T-helper 17 cell (primary cell): ENCODE measurements around the gene ZNF581. TPM values are rescaled to one million over a fixed set of nuclear protein-coding genes. Genes with fewer than 3 reads are reported as not detected.

Experiments
- ATAC-seq: fragments of 150-1000 bp; cut with Tn5 transposase; 2 replicates; pipeline ENCODE4 v1.10.0; 2021; ENCODE audit warnings: mild to moderate bottlenecking, moderate library complexity
- DNase-seq, 3 donors: peaks; one replicate each; pipeline versions ENCODE4 v3.0.0 to v3.0.0-alpha.2; 2020 to 2021
- H3K9me3 ChIP-seq: one replicate; pipeline ENCODE4 v1.7.0; 2013; ENCODE audit warnings: low read length, mild to moderate bottlenecking; ENCODE audit not compliant: control insufficient read depth, poor library complexity, severe bottlenecking
- H3K27ac Mint-ChIP-seq: one replicate; pipeline ENCODE4 v1.8.0; 2022; ENCODE audit warnings: mild to moderate bottlenecking, moderate library complexity, mixed read lengths
- H3K27me3 Mint-ChIP-seq: one replicate; pipeline ENCODE4 v1.8.0; 2022; ENCODE audit warnings: mixed read lengths
- H3K36me3 Mint-ChIP-seq: one replicate; pipeline ENCODE4 v1.8.0; 2022; ENCODE audit warnings: low read depth, mixed read lengths
- H3K4me1 Mint-ChIP-seq: one replicate; pipeline ENCODE4 v1.8.0; 2022; ENCODE audit warnings: mild to moderate bottlenecking, mixed read lengths
- H3K4me3 Mint-ChIP-seq: one replicate; pipeline ENCODE4 v1.8.0; 2022; ENCODE audit warnings: mild to moderate bottlenecking, moderate library complexity, mixed read lengths
- total RNA-seq, 4 donors: library from RNA in 2 of 4; stranded (reverse) in 2 of 4; gene quantifications; one replicate each; pipeline ENCODE4 v1.2.3 and lab custom pipeline; 2022 to 2026

ZNF581 gene
- total RNA-seq, 2 donors from 2014 or later: 24.7 to 26.3 TPM

DNA sequence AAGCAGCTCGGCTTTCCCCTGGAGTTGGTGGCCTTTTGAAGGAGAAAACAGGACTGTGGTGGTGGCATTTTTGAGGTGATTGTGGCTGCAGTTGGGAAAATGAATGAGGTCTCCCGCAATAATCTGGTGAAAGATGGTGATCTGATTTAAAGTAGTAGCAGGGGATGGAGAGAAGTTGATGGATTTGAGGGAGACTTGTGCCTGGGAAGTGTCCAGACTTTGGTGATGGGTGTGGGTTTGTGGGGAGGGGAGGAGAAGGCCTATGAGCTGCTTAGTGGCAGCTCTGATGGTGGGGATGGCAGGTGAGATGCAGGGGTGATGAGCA is 27.6 kb downstream of the ZNF581 start:
- DNase-seq (no peak), ATAC-seq (no peak)
- H3K9me3 ChIP-seq: no peaks in the 10 kb centered on the region
- Mint-ChIP-seq H3K4me1 (peaks cover 37% of the 10 kb centered on the region), H3K27ac (peak overlapping the region; percentile 71), H3K36me3 (peaks cover 3% of the 10 kb centered on the region), H3K4me3 (no peak overlapping the region), H3K27me3 (no peaks in the 10 kb centered on the region)

GRCh38 chr19:55672418-55672817 is 29.0 kb downstream of the ZNF581 start:
- no peaks in the 10 kb centered on the region for H3K27me3 Mint-ChIP-seq
- H3K4me1 Mint-ChIP-seq: peaks cover 40% of the 10 kb centered on the region
- H3K27ac Mint-ChIP-seq: peak overlapping the region; percentile 99
- no peak for ATAC-seq
- DNase-seq: no peak
- H3K9me3 ChIP-seq: no peaks in the 10 kb centered on the region
- H3K36me3 Mint-ChIP-seq: peaks cover 3% of the 10 kb centered on the region
- no peak overlapping the region for H3K4me3 Mint-ChIP-seq

DNA sequence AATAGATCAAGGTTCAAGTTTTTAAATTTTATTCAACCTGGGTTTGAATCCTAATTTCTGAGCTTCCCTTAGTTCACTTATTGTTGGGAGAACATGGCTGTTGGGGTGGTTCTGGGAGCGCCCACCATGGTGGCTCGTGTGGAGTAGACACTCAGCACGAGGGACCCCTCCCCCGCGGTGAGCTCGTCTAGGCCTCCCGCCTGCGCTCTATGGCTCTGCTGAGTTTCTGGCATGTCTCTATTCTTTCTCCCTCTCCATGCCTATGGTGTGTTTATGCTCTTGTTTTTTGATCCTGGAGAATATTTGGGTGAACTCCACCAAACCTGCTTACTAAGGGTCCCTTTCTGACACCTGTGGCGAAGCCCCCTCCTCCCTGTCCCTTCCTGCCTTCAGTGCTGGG is 30.0 kb downstream of the ZNF581 start:
- H3K4me1 Mint-ChIP-seq: peaks cover 43% of the 10 kb centered on the region
- H3K27ac Mint-ChIP-seq: peak overlapping the region; percentile 99
- no peak for ATAC-seq
- H3K36me3 Mint-ChIP-seq: peaks cover 6% of the 10 kb centered on the region
- no peaks in the 10 kb centered on the region for H3K27me3 Mint-ChIP-seq
- no peaks in the 10 kb centered on the region for H3K9me3 ChIP-seq
- no peak for DNase-seq
- peak overlapping the region; percentile 28 for H3K4me3 Mint-ChIP-seq

DNA sequence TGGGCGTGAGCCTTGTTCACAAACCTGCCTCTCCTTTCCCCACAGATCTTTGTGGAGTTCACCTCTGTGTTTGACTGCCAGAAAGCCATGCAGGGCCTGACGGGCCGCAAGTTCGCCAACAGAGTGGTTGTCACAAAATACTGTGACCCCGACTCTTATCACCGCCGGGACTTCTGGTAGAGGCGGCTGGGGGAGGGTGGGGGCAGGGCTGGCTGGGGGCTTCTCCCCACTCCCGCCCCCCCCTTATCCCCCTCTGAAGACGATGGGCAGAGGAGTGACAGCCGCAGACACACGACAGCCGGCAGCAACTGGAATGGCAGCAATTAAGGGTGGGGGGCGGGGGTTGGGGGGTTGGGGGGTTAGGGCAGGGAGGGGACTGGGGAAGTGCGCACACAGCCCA is 30.4 kb downstream of the ZNF581 start:
- DNase-seq (no peak), ATAC-seq (no peak)
- H3K27ac Mint-ChIP-seq: peak overlapping the region; percentile 99
- H3K9me3 ChIP-seq: no peaks in the 10 kb centered on the region
- H3K4me1 Mint-ChIP-seq: peaks cover 47% of the 10 kb centered on the region
- no peaks in the 10 kb centered on the region for H3K27me3 Mint-ChIP-seq
- H3K36me3 Mint-ChIP-seq: peaks cover 7% of the 10 kb centered on the region
- H3K4me3 Mint-ChIP-seq: peak overlapping the region; percentile 100

DNA sequence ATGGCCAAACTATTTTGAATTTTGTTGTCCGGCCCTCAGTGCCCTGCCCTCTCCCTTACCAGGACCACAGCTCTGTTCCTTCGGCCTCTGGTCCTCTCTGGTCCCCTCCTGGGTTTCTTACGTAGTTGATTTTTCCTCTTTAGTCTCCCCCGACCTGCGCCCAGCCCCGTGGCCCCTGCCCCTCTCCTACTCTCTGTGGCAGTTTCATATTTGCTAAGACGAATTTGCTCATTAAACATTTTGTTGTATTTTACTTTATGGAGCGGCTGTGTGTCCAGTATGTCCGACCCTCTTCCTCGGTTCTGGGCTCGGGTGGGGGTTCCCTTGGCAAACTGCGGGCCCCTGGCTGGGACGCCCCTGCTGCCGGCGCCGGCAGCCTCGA is 31.0 kb downstream of the ZNF581 start:
- Mint-ChIP-seq H3K4me3 (peak overlapping the region; percentile 100), H3K36me3 (peaks cover 7% of the 10 kb centered on the region), H3K27me3 (no peaks in the 10 kb centered on the region), H3K4me1 (peaks cover 46% of the 10 kb centered on the region), H3K27ac (peak overlapping the region; percentile 99)
- DNase-seq: no peak
- ATAC-seq: no peak
- no peaks in the 10 kb centered on the region for H3K9me3 ChIP-seq

DNA sequence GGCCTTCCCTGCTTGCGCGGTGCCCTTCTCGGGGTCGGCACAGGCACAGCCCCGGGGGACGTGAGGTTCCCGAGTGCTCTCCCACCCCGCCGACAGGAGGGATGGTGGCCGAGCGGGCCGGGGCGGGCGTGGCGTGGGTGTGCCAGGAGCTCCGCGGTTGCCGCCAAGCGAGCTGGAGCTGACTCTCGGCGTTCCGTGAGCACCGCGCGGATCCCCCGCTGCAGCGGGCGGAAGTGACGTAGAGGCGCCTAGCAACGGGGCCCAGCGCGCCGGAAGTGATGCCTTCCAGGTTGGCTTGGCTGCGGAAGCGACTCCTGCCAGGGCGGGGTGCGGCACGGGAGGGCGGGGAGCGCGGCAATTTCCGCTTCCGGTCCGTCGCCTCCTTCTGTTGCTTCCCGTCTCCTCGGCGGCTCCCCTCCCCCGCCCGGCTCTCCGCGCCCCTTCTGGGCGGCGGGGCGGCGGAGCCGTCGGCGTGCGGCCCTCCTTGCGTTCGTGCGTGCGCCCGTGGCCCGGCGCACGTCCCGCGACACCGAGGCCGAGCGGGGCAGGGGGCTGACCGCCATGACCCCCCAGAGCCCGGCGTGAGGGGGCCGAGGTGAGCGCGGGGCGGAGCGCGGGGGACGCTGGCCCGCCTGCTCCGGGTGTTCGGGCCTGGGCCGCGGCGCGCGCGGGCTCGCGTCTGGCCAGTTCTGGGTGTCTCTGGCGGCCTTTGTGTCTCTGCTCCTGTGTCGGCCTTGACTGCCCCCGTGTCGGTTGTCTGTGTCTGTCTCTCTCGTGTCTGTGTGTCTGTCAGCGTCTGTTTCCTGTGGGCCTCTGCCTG is 31.6 kb downstream of the ZNF581 start, which contains the start of gene EPN1:
TSS of gene EPN1 (plus strand) at position 386 of the 820 bp plus-strand sequence. CDS start 3,402 bp downstream, outside the sequence.
- Mint-ChIP-seq H3K36me3 (peaks cover 7% of the 10 kb centered on the region), H3K4me3 (peak within 1 kb of the TSS; percentile 100), H3K4me1 (peaks cover 48% of the 10 kb centered on the region), H3K27ac (peak within 1 kb of the TSS; percentile 99), H3K27me3 (no peaks in the 10 kb centered on the region)
- H3K9me3 ChIP-seq: no peaks in the 10 kb centered on the region
- DNase-seq (peak; percentile 95 to 98 (median 97)), ATAC-seq (peak; percentile 90)

GRCh38 chr19:55675661-55676354 is 32.4 kb downstream of the ZNF581 start:
- ATAC-seq (no peak), DNase-seq (no peak)
- Mint-ChIP-seq H3K4me1 (peaks cover 50% of the 10 kb centered on the region), H3K4me3 (peak overlapping the region; percentile 100), H3K27ac (peak overlapping the region; percentile 99), H3K36me3 (peaks cover 7% of the 10 kb centered on the region), H3K27me3 (no peaks in the 10 kb centered on the region)
- no peaks in the 10 kb centered on the region for H3K9me3 ChIP-seq

DNA sequence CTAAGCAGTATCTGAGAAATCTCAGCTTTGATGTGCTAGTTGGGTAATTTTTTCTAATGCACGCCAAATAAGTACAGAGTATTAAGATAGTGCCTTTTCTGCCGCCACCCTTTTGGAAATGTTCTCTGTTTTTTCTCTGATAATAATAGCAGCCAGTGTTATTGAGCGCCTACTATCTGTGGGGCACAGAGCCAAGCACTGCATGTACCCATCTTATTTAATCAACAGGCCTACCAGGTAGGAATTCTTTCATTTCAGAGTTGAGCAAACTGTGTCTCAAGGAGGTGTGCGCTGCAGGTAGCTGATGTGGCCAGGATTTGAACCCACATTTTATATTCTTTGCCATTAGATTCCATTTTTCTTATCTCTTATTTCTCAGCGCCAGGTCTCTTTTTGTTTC is 32.9 kb downstream of the ZNF581 start:
- Mint-ChIP-seq H3K4me1 (peaks cover 48% of the 10 kb centered on the region), H3K27ac (peak overlapping the region; percentile 99), H3K36me3 (peaks cover 7% of the 10 kb centered on the region)

DNA sequence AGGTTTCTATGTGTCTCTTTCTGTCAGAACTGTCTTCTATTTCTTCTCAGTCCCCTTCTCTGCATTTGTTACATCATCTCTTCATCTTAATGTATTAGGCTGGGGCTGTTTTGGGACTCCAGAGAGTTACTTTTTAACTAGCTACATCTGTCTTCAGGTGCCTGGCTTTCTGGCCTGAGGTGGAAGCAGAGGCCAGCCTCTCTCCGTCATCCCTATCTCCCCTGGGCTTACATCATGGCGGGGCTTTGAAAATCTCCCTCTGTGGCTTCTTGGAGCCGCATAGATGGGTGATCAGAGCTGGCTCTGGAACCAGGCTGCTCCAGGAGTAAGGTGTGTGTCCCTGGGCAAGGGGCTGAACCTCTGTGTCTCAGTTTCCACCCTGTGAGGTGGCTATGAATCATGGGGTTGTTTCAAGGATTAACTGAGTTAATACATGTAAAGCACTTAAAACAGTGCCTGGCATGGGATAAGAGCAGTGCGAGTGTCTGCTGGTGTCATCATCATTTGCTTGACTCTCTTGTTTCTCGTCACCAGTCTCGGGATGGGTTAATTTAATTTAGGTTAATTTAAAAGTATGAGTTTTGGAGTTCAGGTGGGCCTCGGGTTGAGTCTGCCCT is 33.5 kb downstream of the ZNF581 start:
- Mint-ChIP-seq H3K27me3 (no peaks in the 10 kb centered on the region), H3K4me3 (peak overlapping the region; percentile 100), H3K36me3 (peaks cover 7% of the 10 kb centered on the region), H3K4me1 (peaks cover 48% of the 10 kb centered on the region), H3K27ac (peak overlapping the region; percentile 99)
- DNase-seq: no peak
- H3K9me3 ChIP-seq: no peaks in the 10 kb centered on the region
- ATAC-seq: no peak

More for the DNA sequence above, 32.9 kb downstream of the ZNF581 start:
- no peaks in the 10 kb centered on the region for H3K9me3 ChIP-seq
- Mint-ChIP-seq H3K27me3 (no peaks in the 10 kb centered on the region), H3K4me3 (peak overlapping the region; percentile 100)
- ATAC-seq (no peak), DNase-seq (no peak)

DNA sequence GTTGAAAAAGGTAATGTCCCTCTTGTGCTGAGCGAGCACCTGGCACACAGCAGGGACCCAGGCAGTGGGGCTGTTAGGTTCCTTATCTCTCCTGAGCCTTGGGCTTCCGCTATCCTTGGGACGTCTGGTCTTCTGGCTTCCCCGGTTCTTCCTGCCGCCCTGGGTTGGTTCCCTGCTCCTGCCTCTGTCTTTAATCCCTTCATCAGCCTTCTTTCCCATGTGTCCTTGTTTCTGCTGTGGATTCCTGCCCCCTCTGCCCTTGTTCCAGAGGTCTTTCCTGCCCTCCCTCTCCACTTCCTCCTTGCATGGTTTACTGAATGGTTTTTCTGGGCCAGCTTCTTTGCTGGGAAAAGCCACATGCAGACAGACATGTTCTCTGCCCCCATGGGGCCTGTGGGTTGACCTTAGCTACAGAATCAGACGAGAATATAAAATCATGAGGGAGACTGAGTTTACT is 34.2 kb downstream of the ZNF581 start:
- peaks cover 47% of the 10 kb centered on the region for H3K4me1 Mint-ChIP-seq
- DNase-seq (no peak), ATAC-seq (no peak)
- no peak overlapping the region for H3K4me3 Mint-ChIP-seq
- no peaks in the 10 kb centered on the region for H3K9me3 ChIP-seq
- H3K27me3 Mint-ChIP-seq: no peaks in the 10 kb centered on the region
- peak overlapping the region; percentile 99 for H3K27ac Mint-ChIP-seq
- peaks cover 7% of the 10 kb centered on the region for H3K36me3 Mint-ChIP-seq

DNA sequence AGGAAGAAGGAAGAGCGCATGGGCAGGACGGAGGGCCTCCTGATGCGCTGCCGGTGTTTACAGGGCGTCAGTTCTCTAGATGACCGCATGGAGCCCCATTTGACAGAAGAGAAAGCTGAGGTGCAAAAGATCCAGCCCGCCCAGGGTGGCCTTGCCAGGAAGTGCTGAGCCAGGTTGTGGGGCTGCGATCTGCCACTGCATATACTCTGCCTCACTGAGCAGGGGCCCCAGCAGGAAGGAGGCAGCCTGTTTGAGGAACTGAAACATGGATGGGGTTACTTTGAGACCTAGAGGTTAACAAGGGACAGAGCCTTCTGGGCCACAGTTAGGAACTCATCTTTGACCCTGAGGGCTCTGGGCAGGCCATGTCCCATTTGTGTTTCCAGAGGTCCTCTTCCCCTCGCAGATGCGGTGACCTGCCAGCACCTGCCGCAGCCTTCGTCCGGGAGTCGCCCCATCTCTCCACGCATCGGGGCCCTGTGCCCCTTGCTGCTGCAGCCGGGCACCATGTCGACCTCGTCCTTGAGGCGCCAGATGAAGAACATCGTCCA is 34.7 kb downstream of the ZNF581 start:
- H3K27me3 Mint-ChIP-seq: no peaks in the 10 kb centered on the region
- no peak overlapping the region for H3K4me3 Mint-ChIP-seq
- H3K4me1 Mint-ChIP-seq: peaks cover 46% of the 10 kb centered on the region
- peak overlapping the region; percentile 99 for H3K27ac Mint-ChIP-seq
- peak; percentile 27 for ATAC-seq
- peaks cover 7% of the 10 kb centered on the region for H3K36me3 Mint-ChIP-seq
- no peaks in the 10 kb centered on the region for H3K9me3 ChIP-seq
- no peak for DNase-seq

- ATAC-seq: no peak
- no peaks in the 10 kb centered on the region for H3K9me3 ChIP-seq
- H3K27me3 Mint-ChIP-seq: no peaks in the 10 kb centered on the region
- no peak for DNase-seq
- H3K4me1 Mint-ChIP-seq: peaks cover 38% of the 10 kb centered on the region
- H3K4me3 Mint-ChIP-seq: no peak overlapping the region
- peaks cover 7% of the 10 kb centered on the region for H3K36me3 Mint-ChIP-seq
- peak overlapping the region; percentile 39 for H3K27ac Mint-ChIP-seq
Observed at GRCh38 chr19:55679343-55680257, 36.2 kb downstream of the ZNF581 start.
